Measurements from ENCODE around the gene BGLAP.

The BGLAP gene

GRCh38 chr1:156228501-156228900 lies 13.5 kb upstream of the BGLAP start:
- no peak for DNase-seq

DNA sequence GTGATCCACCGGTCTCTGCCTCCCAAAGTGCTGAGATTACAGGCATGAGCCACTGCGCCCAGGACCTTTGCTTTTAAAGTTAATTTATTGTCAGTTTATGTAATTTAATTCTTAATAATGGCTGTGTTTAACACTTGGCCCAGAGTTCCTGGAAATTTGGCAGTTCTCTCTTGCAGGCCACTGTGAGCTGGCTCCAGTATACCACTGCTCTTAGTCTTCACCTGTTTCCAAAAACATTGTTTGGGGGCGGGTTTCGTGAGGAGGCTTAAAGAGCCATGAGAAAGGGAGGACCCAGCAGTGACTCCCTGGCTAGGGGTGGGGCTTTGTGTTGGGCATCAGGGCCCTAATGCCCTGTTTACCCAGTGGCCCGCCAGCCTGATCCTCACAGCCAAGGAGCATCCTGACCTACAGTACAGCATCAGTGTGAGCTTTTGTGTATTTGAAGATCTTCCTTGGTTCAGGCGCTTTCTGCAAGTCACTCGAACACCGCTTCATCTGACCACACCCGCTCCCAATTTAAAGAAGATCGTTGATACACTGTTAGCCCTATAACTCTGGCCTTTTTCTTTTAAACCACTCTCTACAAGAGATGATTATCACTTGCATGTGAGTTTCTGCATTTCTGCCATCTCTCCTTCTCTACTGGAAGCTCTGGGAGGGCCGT lies 12.0 kb upstream of the BGLAP start:
- DNase-seq = no peak

GRCh38 chr1:156230473-156230837 lies 11.5 kb upstream of the BGLAP start:
- no peak for DNase-seq

GRCh38 chr1:156232201-156232894 lies 9.6 kb upstream of the BGLAP start:
- DNase-seq = peak in 1 of 2 experiments; percentile 34

DNA sequence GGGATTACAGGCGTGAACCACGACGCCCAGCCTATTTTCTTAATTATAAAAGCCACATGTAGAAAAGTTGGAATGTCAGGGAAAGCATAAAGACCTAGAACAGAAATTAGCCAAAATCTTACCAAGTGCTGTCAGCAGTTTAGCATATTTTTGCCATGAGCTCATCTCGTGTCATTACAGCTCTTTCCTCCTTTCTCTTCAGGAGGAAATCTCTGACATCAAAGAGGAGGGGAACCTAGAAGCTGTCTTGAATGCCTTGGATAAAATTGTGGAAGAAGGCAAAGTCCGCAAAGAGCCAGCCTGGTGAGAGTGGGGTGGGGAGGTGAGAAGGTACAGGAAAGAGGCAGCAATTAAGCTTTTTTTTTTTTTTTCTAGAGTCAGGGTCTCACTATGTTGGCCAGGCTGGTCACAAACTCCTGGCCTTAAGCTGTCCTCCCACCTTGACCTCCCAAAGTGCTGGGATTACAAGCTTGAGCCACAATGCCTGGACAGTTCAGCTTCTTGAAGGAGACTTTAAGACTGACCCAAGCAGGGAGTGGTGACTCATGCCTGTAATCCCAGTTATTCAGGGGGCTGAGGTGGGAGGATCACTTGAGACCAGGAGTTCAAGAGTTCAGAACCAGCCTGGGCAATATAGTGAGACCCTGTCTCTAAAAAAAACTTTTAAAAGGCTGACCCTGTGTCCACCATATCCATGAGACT lies 8.4 kb upstream of the BGLAP start:
- DNase-seq = no peak

GRCh38 chr1:156236164-156236563 lies 5.8 kb upstream of the BGLAP start:
- DNase-seq = no peak

GRCh38 chr1:156238248-156238647 lies 3.7 kb upstream of the BGLAP start:
- no peak for DNase-seq

DNA sequence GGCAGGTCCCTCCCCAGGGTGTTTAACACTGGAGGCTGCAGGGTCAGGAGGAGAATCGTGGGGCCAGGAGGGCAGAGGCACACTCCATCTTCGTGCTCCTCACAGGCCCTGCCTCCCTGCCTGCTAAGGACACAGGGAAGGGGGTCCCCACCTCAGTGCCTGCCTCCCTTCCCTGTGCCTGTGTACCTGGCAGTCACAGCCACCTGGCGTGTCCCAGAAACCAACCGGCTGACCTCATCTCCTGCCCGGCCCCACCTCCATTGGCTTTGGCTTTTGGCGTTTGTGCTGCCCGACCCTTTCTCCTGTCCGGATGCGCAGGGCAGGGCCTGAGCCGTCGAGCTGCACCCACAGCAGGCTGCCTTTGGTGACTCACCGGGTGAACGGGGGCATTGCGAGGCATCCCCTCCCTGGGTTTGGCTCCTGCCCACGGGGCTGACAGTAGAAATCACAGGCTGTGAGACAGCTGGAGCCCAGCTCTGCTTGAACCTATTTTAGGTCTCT lies 623 bp upstream of the BGLAP start:
- no peak for DNase-seq

DNA sequence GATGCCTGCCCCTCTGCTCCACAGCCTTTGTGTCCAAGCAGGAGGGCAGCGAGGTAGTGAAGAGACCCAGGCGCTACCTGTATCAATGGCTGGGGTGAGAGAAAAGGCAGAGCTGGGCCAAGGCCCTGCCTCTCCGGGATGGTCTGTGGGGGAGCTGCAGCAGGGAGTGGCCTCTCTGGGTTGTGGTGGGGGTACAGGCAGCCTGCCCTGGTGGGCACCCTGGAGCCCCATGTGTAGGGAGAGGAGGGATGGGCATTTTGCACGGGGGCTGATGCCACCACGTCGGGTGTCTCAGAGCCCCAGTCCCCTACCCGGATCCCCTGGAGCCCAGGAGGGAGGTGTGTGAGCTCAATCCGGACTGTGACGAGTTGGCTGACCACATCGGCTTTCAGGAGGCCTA lies 754 bp downstream of the BGLAP start:
- DNase-seq = no peak

DNA sequence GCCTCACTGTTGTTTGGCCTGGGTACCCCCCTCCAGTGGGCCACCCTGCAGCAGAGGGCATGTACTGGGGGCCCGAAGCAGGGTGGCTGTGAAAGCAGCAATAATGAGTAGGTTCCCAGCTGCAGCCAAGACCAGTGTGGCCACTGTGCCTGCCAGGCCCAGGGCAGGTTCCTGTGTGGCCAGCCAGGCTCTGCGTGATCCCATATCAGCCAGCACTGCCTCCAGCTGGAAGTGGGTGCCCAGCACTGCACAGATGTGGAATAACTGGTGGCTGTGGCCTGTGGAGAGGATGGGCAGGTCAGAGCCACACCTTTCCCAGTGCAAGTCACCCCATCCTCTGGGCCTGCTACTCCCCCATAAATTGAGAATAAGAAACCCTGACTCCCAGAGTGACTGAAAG lies 2.1 kb downstream of the BGLAP start:
- DNase-seq = no peak

DNA sequence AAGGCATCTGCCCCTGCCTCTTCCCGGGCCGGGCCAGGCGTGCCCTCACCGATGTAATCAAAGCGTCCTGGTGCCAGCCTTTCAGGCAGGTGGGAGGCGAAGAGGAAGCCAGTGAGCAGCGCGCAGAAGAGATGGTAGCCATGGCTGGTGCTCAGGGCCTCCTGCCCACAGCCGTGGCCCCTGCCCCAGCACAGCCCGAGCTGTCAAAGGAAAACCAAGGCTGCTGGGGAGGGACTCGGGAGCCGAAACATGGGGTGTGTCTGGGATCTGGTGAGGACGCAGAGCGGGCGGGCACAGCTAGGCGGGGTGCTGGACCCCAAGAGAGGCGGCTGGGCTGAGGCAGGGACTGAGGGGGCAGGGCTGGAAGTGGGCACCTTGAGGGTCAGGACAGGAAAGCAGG lies 2.7 kb downstream of the BGLAP start:
- DNase-seq = no peak

- DNase-seq = peak; percentile 39 to 86
Observed at GRCh38 chr1:156245451-156246232, 3.7 kb downstream of the BGLAP start.

GRCh38 chr1:156246241-156246780 lies 4.3 kb downstream of the BGLAP start:
- peak in 1 of 2 experiments; percentile 55 for DNase-seq

- peak in 1 of 2 experiments; percentile 54 for DNase-seq
Observed at GRCh38 chr1:156246781-156247459, 4.9 kb downstream of the BGLAP start.

- peak in 1 of 2 experiments; percentile 64 for DNase-seq
Observed at GRCh38 chr1:156247460-156248322, 5.7 kb downstream of the BGLAP start, which contains the start of gene PAQR6. Gene PAQR6 (minus strand): TSS chr1:156248056. CDS start chr1:156246731, 1,325 bp downstream.

DNA sequence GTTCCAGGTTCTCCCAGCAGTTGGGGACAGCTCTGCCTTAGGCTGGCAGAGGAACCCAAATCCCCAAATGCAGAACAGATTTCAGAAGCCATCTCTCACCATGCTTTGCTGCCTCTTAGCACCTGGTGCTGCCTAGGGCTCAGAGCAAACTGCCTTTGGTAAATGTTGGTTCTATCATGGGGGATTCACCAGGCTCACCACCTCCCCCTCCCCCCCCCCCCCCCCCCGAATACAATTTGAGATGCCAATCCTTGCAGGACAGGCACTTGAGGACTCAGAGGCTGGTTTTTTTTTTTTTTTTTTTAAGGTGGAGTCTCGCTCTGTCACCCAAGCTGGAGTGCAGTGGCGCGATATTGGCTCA lies 6.3 kb downstream of the BGLAP start:
- DNase-seq = no peak

DNA sequence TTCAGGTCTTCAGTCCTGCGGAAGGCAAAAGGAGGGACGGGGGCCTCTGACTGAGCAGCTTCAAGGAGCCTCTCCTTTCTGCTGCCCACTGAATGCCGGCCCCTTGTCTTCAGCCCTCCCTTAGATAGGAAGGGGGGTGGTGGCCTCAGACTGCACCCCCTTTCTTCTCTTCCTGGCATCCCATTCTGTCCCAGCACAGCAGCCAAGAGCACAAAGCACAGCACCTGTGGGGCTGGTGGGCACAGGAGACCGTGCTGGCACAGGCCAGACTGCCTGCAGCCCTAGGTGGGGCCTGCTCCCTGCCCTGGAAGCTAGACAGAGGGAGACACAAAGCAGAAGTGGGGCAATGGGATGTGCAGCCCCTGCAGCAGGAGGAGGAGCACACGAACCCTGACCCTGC lies 7.6 kb downstream of the BGLAP start:
- no peak for DNase-seq

DNA sequence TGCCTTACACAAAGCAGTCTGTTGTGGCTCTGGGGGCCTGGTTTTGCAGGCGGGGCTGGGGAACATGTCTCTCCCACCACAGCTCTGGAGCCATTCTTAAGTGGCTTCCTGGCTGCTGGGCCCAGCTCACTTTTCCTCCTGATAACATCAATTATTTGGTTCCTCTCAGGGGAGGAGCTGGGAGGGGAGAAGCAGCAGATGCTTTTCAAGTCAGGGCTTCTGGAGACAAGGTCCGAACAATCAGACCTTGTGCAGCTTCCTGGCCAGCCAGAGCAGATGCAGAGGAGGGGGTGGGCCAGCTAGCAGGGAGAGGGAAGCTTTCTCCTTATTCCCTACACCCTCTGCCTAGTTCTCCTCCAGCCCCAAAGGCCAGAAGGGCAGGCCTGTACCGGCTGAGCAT lies 9.5 kb downstream of the BGLAP start:
- DNase-seq = no peak

DNA sequence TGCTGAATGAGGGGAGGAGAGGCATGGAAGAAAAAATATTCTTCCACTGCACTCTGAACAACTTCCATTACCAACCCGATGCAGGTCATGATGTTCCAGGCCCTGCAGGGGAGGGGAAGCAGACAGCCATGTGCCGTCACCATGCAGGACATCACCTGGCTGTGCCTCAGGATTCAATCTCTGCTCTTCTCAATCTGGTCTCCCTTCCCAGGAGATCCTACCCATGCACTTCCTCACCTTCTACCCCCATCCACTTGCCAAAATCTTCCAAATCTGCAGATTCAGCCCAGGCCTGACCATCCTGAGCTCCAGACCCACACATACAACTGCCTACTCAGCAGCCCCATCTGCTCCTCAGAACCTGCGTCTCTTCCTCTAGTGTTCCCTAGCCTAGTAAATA lies 11.7 kb downstream of the BGLAP start:
- no peak for DNase-seq

- DNase-seq = no peak
Observed at GRCh38 chr1:156257711-156258110, 15.7 kb downstream of the BGLAP start.

DNA sequence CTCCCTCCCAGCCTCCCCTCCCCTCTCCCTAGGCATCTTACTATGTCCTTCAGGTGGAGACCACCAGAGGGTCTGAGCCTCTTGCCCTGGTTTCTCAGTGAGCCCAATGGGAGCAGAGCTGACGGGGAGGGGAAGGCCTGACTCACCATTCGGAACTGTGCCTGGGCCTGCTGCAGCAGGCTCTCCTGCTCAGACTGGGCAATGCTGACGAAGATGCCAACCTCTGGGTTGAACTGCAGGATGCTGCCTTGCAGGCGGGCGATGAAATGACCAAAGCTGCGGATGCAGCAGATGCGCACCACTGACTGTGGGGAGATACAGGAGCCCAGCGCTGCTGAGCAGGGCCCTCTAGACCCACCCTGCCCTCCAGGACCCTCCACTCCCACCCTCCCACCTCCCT lies 16.9 kb downstream of the BGLAP start:
- no peak for DNase-seq
